HG03432 (cell line): ENCODE results near the gene TUBB3.
"Not testable (repeated sequence)": the region's sequence is repeated elsewhere in the genome, so short reads cannot be mapped to it uniquely, and the experiment has no call there.

Source experiments
- ATAC-seq: cut with Tn5 transposase; IDR thresholded peaks from one replicate; pipeline ENCODE4 v1.9.1; 2021; ENCODE audit warnings: mild to moderate bottlenecking, moderate library complexity; ENCODE audit not compliant: unreplicated experiment

TUBB3 gene

GRCh38 chr16:89900885-89901284, 22.3 kb upstream of the TUBB3 start:
- no peak for ATAC-seq

DNA sequence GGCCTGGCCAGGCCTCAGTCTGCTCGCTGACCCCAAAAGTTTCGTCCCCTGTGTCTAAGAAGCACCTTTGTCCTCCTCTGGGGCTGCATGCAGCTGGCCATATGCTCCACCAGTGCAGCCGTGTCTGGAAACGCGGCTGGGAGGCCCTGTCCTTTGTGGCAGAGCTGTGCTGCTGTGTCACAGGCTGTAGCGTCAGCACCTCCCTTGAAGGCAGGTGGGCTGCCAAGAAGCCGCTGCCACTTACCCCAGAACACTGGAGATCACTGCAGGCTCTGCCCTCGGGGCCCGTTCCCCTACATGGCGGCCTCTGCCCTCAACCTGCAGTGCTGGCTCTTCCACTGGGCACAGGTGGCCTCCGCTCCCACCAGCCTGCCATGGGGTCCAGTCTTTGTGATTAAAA, 20.2 kb upstream of the TUBB3 start:
- no peak for ATAC-seq

- ATAC-seq = no peak
Observed at GRCh38 chr16:89903908-89904515, 19.1 kb upstream of the TUBB3 start.

- no peak for ATAC-seq
Observed at GRCh38 chr16:89904606-89905510, 18.3 kb upstream of the TUBB3 start.

GRCh38 chr16:89905511-89906139, 17.5 kb upstream of the TUBB3 start:
- no peak for ATAC-seq

GRCh38 chr16:89906140-89907025, 16.8 kb upstream of the TUBB3 start:
- no peak for ATAC-seq

DNA sequence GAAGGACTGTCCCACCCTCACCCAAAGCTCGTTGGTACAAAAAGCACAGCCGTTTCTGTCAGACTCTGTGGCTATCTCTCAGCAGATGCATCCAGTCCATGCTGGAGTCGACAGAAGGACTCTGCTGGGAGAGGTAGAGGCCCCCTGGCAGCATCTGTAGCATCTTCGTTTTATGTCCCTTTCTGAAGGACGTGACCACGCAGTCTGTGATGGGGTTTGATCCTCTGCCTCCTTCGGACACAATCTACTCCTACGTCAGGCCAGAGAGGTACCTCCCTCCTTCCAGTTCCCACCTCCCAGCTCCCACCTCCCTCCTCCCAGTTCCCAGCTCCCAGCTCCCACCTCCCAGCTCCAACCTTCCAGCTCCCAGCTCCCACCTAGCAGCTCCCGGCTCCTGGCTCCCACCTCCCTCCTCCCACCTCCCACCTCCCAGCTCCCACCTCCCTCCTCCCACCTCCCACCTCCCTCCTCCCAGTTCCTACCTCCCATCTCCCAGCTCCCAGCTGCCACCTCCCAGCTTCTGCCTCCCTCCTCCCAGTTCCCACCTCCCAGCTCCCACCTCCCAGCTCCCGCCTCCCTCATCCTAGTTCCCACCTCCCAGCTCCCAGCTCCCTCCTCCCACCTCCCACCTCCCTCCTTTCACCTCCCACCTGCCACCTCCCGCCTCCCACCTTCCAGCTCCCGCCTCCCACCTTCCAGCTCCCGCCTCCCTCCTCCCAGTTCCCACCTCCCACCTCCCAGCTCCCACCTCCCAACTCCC, 15.9 kb upstream of the TUBB3 start:
- ATAC-seq = no peak

GRCh38 chr16:89908236-89908635, 14.9 kb upstream of the TUBB3 start:
- ATAC-seq = no peak

DNA sequence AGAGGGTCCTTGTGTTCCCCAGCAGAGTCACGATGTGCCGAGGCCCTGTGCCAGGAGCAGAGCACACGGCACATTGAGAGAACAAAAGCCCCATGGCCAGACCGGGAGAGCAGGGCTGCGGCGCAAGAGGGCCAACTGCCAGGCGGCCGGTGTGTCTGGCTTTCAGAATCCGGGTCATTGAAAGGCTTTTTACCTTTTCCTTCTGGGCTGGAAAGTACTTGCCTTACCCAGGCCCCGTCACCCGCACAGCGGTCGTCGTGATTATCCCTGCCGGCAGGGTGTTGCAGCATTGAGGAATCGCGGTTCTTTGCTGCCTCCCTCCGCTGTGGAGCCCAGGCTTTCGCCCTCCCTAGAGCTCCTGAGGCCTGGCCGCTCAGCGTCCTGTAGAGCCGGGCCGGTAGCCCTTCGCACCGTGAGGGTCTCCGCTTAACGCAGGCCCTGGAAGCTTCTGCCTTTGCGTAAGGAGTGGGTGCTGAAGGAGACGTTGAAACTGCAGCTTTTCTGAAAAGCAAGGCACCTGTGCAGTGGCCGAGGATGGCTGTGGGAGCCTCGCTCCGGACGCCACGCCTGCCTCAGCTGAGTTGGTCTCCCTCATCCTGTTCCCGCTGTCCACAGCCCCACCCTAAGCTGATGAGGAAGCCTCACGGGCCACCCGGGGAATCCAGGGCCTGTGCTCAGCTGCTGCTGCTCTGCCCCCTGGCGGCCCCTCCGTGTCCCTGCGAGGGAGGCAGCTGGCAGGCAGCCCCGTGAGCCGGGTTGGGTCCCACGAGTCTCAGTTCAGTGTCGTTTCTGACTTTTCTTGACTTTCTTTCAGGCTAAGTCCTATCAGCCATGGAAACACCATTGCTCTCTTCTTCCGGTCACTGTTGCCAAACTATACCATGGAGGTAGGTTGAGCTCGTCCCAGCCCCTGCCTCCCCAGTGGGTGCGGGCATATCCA, 13.1 kb upstream of the TUBB3 start:
- ATAC-seq = no peak

DNA sequence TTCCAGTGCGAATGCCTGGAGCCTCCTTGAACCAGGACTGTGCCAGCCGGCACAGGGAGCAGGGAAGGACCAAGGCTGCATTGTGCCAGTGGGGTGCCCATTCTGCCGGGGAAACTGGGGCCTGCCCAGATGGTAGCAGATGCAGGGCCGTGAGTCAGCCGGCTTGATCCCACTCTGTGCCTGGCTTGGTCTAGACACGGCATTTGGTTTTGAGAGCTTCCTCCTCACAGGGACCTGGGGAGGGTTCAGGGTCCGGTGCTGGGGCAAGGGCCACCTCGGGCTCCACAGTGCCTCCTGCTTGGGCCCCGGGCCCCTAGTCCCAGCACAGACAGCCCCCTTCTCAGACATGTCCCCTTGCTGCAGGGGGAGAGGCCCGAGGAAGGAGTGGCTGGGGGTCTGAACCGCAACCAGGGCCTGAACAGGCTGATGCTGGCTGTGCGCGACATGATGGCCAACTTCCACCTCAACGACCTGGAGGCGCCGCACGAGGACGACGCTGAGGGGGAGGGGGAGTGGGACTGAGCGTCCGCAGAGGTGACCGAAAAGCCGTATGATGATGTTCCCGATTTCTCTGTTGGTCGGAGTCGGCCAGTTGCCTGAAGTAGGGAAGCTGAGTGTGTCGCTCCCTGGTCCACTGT, 12.3 kb upstream of the TUBB3 start:
- ATAC-seq = no peak

DNA sequence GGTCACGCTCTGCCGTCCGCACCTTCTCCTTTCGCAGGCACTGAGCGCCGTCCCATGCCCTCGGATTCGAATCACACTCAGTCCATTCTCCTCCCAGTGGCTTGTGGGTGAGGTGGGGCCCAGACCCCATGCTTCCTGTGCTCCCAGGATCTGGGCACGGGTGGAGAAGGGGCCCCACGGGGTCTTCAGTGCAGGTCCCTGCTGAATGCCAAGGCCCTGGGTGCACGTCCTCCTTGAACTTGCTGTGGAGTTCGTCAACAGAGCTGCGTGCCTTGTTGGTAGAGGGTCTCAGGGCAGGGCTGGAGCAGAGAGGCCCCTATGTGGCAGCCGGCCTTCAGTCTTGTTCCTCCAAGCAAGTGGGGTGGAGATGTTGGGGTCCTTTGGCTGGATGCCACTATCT, 11.8 kb upstream of the TUBB3 start:
- no peak for ATAC-seq

DNA sequence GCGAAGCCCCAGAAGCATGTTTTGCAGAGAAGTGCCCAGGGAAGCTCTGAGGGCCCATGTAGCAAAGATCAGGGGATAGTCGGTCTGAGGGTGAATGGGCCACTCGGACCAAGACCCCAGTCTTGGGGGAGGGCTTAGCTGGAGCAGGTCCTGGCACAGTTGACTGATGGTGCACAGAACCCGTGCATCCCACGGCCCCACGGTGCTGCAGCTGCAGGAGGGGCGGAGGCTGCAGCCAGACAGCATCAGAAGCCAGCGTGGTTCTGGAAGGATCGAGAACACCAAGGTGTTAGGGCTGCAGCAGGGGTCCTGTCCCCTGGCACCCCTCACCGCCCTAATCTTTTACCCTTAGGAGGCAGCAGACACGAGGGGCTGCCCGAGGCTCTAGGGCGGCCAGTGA, 11.0 kb upstream of the TUBB3 start:
- ATAC-seq = no peak

DNA sequence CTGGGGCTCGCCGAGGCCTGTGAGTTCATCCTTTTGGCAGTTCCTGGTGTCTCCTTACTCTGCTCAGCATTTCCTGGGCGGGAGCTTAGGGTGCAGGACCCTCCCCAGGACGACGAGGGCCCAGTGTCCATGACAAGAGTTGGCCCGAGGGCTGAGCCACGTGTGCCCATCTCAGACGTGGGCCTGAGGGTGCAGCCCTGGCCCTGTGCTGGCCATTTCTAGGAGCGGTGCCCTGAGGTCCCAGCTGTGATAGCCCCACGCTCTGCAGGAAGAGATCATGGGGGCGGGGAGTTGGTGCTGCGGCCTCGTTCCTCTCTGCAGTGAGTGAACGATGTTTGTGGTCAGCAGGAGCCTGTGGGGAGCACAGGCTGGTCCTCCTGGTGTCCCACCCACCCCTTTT, 10.5 kb upstream of the TUBB3 start:
- ATAC-seq = no peak

DNA sequence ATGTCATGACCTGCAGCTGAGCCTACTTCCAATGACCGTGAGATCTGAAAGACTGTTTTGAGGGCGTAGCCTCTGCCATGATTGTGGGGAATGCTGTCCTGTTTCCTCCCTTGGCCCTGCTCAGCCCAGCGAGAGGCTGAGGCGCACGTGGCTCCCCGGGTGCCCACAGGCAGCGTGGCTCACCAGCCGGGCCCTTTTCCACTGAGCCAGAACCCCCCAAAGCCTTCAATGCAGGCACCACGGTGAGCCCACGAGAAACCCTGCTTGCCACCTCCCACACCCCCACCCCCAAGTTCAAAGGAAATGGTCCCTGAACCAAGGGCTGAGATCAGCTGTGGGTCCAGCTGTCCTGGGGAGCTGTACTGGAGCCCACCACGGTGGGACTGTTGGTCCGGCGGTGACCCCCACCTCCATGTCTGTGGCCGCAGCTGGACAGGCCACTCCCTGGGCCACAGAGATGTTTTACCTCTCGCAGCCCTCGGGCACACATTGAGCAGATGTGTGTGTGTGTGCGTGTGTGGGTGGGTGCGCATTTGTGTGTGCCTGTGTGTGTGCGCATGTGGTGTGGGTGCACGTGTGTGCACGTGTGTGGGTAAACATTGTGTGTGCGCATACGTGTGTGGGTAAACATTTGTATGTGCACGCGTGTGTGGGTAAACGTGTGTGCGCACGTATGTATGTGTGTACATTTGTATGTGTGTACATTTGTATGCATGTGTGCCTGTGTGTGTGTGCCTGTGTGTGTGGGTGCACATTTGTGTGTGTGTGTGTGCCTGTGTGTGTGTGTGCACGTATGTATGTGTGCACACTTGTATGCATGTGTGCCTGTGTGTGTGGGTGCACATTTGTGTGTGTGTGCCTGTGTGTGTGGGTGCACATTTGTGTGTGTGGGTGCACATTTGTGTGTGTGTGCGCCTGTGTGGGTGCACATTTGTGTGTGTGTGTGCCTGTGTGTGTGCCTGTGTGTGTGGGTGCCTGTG, 9.4 kb upstream of the TUBB3 start:
- ATAC-seq = no peak

- ATAC-seq = not testable (repeated sequence)
Observed at GRCh38 chr16:89914642-89915285, 8.4 kb upstream of the TUBB3 start.

DNA sequence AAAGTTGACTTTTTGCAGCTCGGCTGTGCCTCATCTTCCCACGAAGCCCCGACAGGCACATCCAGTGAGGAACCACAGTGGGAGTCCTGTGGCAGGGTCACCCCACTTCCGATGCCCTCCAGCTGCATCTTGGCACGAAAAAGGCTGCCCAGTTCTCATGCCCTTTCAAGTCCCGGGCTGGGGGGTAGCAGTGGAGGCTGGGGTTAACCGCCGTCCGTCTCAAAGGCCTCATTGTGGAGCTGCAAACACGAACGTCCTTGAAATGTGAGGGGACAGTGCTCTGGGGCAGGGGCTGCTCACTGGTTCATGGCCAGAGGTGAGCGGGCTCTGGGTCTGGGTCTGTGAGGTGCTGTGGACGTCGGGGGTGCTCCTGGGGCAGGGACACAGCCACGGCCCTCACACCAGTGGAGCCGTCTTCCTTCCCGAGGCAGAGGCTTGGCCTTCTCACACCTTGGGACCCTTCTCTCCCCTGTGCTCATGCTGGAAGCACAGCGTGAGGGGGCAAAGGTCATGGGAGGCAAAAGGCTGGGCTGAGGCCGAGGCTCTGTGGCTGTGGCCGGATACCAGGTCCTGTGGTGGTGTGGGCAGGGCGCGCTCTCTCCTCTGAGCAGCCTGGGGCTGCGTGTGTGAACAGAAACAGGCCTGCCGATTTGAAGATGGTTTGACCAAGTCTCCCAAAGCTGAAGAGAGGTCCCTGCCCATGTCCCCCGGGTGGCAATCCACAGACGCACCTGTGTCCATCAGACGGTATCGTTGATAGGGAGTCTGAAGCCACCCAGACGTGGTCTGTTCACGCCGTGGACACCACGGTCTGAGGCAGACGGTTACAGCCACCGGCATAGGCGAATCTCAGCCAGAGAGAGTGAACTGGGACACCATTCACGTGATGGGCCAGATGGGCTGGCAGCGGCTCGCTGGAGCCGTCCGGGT, 7.6 kb upstream of the TUBB3 start:
- no peak for ATAC-seq
